NCI-H748 (cell line): ENCODE measurements around the gene F7.
A peak's percentile ranks its signal among the peaks of the same experiment; 100 is the strongest.
"Not testable (repeated sequence)": the region's sequence is repeated elsewhere in the genome, so short reads cannot be mapped to it uniquely, and the experiment has no call there.

ENCODE experiments used
- DNase-seq: peaks from one replicate; lab custom pipeline; 2025; ENCODE audit not compliant: unreplicated experiment; lab: John Stamatoyannopoulos, UW

The F7 gene

DNA sequence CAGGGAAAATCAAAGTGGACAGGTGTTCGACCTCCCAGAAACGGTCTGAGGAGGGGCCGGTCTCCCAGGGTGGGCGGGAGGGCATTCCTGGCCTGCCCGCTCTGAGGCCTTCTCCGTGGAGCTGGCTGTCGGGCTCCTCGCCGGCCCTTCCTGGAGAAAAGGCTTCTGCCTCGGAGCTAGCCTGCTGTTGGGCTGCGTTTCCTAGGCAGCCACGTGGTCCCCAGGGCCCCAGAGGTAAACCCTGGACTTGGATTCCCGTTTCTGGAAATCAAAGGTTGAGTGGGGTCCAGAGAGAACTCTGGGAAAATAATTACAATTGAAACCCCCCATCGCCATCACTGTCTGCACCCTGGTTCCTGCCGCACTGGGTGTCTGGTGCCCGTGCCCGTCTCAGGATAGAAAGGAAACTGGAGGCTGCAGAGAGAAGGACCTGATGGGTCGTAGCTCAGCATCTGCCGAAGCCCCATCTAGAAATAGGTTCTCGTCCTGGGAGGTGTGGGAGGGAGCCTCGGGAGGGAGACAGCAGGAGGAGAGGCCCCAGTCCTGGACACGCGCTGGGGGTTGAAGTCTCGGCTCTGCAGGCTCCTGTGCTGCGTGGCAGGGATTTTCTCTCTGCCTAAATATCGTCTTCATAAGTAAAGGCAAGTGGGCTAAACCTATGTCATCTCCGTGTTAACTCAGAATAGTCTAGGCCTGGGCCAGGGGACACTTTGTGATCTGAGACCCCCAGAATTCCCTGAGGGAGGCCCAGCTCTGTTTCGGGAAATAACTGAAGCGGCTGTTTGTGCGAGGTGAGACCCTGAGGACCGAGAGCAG is 45.2 kb downstream of the F7 start:
- DNase-seq: no peak

DNA sequence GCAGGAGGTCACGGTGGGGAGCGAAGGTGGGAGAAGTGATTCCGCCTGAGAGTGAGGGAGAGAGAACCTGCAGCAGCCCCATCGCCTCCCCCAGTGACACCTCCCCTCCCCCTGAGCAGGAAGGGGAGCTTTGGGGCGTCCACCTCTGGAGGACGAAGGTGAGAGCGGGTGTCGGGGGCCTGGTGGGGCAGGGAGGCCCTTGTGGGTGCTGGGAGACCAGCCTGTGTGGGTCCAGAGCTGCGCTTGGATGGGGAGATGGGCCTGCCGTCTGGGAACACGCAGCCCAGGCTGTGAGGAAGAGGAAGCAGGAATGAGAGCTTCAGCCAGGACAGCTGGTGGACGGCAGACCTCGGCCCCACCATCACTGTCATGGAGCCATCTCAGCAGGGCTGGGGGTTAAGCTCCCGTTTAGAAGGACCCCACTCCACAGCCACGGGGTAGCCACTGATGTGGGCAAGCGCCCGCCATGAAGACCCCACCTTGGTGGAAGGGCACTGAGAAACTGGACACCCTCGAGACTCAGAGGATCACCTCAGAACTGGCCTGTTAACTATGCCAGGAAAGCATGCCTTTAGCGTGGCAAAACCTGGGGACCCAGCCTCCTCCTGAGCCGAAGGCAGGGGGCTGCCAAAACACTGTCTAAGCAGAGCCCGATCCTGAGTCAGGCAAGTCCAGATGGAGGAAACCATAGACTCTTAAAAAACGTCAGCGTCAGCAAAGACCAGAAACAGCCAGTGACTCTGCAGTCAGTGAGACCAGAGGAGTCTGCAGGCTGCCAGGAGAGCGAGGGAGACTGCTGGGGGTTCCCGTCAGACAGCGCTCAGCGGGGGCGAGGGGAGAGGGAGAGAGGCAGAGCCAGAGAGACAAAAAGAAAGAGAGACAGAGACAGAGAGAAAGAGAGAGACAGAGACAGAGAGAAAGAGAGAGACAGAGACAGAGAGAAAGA is 46.4 kb downstream of the F7 start:
- DNase-seq: peak; percentile 29

DNA sequence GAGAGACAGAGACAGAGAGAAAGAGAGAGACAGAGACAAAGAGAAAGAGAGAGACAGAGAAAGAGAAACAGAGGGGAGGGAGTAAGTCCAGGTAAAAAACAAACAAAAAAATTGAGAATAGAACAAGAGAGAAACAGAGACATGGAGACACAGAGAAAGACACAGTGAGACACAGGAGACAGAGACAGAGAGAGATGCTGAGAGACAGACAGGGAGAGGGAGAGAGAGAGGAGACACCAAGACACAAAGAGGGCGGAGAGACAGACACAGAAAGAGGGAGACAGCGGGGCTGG is 47.0 kb downstream of the F7 start:
- no peak for DNase-seq

DNA sequence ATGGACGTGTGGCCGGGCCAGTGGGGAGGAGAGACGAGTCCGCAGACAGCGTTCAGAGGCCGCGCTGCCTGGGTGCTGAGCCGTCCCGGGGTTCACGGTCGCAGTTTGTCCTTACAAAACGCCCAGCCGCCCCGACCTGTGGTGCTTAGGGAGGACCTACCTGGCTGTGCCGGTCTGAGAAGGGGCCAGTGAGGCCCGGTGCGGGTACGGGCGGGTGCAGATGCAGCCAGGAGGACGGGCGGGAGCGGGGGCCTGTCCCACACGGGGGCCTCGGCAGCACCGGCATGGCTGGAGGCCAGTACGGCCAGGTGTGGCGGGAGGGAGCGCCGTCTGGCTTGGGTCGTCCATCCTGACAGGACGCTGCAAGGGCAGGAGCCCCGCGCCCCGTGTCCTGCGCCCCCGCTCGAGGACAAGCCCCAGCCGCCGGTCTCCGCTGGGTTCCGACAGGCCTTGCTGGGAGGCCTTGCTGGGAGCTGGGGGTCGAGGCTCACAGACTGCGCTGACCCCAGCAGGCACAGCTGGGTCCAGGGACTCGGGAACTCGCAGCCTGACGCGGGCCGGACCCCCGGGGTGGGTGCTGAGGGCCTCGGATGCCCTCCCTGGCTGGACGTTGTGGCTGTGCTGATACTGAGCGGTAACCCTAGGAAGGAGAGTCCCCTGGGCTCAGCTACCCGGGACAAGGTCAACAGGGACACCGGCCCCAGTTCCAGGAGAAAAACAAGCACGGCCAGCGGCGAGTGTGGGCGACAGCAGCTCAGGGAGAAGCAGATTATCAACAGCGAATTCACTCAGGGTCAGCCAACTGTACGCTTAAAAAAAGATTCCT is 47.6 kb downstream of the F7 start:
- DNase-seq: peak; percentile 62

DNA sequence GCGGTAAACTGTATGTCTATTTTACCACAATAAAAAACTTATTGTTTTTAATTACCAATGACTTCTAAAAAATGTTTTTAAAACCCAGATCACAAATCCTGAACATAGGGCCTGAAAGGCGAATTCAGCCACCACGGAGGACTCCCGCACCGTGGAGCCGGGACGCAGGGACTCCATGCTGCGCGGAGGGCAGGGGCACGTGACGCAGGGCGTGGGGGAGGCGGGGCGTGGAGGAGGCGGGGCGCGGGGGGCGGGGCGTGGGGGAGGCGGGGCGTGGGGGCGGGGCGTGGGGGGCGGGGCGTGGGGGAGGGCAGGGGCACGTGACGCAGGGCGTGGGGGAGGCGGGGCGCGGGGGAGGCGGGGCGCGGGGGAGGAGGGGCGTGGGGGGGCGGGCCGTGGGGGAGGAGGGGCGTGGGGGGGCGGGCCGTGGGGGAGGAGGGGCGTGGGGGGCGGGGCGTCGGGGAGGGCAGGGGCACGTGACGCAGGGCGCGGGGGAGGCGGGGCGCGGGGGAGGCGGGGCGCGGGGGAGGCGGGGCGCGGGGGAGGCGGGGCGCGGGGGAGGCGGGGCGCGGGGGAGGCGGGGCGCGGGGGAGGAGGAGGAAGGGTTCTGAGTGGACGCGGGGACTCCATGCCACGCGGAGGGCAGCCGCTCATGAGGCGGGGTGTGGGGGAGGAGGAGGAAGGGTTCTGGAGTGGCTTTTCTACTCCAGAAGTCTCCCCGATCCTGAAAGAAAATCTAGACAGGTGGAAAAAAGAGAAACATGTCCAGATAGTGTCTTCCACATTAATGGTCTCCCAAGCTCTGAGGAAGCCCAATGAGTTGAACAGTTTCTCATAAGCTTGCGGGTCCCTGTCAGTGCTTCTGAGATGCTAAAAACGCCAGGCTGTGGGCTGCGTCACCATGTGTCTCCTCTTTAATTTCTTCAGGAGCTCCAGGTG is 48.5 kb downstream of the F7 start:
- peak; percentile 67 for DNase-seq

DNA sequence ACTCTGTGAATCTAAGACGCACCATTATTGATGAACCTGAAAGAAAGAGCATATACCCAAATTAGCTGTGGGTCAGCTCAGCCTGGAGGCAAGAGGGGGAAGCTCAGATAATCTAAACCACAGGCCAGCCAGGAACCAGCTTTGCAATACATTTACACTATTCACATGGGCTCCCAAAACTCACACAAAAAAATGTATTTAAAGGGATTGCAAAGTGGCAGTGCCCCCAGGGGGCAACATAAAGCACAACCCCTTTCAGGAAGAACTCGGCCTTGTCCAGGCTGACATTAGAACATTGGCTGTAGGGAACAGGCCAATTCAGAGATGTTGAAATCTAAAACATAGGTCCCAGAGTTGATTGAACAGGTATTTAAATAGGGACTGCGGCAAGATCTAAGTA is 49.6 kb downstream of the F7 start:
- DNase-seq: peak; percentile 9

DNA sequence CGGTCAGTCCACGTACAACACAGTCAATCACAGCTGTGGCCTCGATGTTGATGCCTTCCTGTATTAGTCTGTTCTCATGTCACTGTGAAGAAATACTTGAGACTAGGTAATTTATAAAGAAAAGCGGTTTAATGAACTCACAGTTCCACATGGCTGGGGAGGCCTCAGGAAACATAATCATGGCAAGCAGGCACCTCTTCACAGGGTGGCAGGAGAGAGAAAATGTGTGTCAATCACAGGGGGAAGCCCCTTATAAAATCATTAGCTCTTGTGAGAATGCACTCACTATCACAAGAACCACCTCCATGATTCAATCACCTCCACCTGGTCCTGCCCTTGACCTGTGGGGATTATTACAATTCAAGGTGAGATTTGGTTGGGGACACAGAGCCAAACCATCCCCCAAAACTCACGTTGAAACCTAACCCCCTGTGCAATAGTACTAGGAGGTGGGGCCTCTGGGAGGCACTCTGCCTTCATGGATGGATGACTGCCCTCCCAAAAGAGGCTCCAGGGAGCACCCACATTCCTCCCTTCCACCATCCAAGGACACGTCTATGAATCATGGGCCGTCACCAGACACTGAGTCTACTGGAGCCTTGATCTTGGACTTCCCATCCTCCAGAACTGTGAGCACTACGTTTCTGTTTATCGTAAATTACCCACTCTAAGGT is 50.5 kb downstream of the F7 start:
- no peak for DNase-seq

DNA sequence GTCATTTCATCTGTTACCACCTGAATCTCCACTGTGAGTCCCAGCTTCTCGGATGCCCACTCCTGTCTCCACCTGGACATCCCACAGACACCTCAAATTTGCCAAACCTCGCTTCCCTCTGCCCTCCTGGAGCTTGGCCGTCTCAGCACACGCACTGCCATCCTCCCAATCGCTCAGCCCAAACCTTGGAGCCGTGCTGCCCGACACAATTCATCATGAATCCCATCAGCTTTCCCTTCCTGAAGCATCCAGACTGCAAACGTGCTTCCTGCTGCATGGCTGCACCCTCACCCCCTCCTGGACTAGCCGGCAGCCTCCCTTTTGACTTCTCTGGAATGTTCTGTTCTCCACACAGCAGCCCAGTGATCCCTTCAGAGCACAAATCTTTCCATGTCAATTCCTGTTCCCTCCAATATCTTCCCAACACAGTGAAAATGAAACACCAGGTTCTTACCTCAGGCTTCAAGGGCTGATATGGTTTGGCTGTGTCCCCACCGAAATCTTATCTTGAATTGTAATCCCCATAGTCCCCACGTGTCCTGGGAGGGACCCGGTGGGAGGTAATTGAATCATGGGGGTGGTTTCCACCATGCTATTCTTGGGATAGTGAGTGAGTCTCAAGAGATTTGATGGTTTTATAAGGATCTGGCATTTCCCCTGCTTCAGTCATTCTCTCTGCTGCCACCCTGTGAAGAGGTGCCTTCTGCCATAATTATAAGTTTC is 51.8 kb downstream of the F7 start:
- DNase-seq: no peak

DNA sequence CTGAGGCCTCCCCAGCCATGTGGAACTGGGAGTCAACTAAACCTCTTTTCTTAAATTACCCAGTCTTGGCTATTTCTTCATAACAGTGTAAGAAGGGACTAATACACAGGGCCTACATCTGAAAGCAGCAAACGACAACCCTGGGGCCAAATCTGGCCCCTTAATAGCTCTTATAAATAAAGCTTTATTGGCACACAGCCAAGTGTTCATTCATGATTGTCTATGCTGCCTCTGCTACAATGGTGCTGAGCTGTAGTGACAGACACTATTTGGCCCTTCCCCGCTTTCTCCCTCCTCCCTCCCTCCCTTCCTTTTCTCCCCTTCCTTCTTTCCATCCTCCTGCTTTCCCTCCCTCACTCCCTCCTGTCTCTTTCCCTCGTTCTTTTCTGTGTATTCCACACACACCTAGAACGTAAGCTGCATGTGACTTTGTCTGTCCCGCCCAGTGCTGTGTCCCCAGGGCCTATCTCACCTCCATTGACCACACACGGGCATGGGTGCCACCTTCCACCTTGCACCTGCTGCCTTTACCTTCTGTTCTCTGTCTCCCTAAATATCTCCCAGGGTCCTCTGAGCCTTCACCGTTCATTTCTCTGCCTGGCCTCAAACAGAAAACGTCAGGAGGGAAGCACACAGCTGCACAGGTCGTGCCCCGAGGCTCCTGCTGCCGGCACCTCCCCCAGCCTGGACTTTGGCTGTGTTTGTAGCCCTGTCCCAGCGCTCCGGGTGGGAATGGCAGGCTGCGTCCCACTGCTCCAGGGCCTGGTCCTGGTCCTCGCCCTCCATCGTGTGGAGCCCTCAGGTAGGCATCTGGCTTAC is 52.5 kb downstream of the F7 start, which contains the start of gene PROZ:
TSS of gene PROZ (plus strand) at position 720 of the 819 bp plus-strand sequence. CDS start at position 733, 13 bp downstream.
- DNase-seq: peak; percentile 44

DNA sequence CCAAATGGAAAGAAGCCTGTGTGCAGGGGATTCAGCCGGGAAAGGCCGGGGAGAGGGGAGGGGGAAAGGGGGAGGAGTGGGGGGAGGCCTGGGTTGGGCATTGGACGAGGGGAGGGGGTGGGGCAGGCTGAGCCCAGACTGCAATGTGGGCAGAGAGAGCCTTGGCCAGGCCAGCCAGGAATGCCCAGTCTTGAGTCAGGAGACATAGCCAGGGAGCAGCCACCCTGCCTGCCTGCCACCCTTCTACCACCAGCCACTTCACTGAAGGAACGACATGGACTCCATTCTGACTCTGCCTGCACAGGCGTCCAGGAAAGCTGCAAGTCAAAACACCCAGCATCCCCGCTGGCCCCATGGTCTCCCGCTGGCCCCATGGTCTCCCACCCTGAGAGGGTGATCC is 53.4 kb downstream of the F7 start:
- no peak for DNase-seq

DNA sequence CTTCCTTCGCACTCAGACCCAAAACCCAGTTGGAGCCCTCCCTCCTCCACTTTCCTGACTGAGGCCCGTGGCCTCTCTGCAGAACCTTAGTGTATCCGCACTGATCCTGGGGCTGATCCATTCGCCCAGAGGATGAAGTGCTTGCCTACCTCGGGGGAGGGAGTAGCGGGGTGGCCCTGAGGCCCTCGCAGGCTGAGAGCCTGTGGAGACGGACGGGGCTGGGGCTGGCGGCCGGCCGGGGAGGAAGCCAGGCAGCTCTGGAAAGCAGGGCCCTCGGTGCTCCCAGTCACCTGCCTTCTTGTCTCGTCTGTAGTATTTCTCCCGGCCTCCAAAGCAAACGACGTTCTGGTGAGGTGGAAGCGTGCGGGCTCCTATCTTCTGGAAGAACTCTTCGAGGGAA is 54.1 kb downstream of the F7 start:
- DNase-seq: no peak

DNA sequence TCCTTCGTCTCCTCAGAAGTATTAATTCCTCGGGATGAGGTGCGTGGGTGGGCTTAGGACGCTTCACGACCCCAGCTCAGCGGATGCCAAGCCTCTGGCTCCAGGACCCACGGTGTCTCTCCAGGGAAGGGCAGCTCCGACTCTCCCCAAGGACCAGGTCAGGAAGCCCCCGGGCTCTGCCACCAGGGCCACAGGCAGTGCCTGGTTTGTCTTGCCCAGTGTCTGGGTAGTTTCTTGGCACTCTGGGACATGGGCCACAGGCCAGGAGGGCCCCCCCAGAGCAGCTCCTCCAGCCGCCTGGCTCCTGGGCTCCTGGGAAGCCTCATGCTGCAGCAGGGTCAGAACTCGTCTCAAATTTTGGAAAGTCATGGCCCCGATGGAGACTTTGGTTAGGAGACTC is 55.4 kb downstream of the F7 start:
- DNase-seq: no peak

DNA sequence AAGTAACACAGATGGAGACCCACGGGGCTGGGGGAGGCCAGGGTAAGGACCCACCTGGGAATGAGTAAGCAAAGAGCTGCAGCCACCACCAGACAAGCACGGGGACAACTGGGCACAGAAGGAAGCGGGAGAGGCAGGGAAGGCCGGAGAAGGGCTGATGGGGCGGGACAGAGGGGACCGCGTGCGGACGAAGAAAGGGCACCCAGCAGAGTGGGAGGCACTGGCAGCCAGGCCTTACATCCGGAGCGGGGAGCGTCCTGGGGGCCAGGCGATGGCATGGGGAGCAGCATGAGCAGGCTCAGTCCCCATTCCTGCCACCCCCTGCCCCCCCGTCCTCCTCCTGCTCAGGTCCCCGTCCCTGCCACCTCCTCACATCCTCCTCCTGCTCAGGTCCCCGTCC is 55.8 kb downstream of the F7 start:
- no peak for DNase-seq

DNA sequence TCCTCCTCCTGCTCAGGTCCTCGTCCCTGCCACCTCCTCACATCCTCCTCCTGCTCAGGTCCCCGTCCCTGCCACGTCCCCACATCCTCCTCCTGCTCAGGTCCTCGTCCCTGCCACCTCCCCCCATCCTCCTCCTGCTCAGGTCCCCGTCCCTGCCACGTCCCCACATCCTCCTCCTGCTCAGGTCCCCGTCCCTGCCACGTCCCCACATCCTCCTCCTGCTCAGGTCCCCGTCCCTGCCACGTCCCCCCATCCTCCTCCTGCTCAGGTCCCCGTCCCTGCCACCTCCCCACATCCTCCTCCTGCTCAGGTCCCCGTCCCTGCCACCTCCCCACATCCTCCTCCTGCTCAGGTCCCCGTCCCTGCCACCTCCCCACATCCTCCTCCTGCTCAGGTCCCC is 56.4 kb downstream of the F7 start:
- not testable (repeated sequence) for DNase-seq

DNA sequence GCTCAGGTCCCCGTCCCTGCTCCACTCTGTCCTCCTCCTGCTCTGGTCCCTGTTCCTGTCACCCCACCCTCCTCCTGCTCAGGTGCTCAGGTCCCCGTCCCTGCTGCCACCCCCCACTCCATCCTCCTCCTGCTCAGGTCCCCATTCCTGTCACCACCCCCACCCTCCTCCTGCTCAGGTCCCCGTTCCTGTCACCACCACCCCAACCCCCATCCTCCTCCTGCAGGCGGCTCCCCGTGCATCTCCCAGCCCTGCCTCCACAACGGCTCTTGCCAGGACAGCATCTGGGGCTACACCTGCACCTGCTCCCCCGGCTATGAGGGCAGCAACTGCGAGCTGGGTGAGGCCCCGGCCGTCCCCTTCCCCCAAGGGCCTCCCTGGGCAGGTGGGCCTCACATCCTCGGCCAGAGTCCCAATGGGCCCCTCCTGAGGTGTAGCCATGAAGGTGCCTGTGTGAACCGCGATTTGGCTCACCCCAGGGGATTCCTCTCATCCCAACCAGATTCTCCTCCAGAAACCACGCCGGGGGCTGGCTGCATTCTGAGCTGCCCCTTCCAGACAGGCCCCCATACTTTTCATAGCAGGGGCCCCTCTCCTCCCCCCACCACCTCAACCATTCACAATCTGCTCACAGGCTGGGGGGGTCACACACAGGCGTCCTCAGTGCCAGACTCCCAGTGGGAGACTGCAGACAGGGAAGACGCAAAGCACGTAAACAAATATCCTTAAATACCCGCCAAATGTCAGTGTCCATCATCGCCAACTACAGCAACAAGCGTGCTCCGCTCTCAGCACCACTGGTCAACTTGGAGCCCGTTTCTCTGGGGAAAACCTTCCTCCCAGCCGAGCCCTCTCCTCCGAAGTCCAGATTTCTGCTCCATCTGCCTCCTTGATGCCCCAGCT is 57.4 kb downstream of the F7 start:
- DNase-seq: peak; percentile 48

DNA sequence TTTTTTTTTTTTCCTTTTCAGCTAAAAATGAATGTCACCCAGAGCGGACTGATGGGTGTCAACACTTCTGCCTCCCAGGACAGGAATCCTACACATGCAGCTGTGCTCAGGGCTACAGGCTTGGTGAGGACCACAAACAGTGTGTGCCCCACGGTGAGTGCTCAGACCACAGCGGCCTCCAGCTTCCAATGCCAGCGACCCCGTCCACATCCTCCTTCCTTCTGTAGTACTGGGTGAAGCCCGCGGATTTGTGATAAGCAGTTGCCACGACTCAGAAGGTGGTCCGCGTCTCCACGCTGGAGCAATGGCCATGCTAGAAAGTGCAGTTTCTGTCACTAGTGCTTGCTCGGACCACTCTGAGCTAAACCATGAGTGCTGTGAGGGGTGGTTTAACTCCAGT is 58.9 kb downstream of the F7 start:
- DNase-seq: no peak

DNA sequence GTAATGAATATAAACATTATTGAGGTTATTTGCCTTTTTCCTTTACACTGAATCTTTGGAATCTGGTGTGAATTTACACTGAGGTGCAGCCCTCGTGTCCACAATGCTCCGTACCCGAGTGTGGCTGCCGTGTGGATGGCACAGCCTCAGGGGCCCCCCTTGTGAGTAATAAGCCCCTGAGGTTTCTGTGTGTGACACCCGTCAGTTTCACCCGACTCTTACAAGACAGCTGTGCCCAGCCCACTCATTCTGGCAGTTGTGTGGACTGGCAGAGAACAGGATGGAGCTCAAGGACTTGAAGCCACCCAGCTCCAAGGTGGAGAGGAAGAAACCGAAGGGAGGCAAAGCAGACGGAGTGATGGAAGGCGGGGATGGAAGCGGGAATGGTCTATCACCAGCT is 60.7 kb downstream of the F7 start:
- no peak for DNase-seq
